Fibroblast of villous mesenchyme (primary cell): ENCODE data around the gene KLC4. TPM values are rescaled to one million over a fixed set of nuclear protein-coding genes. Genes with fewer than 3 reads are reported as not detected.

ENCODE experiments used
- DNase-seq: peaks from one replicate; pipeline ENCODE4 v3.0.0-alpha.2; 2010; ENCODE audit warnings: low read depth
- H3K4me3 ChIP-seq: 2 replicates; pipeline ENCODE4 v1.5.1; 2011; ENCODE audit warnings: low read depth, mild to moderate bottlenecking, low read length
- CTCF ChIP-seq: IDR thresholded peaks from 2 replicates; pipeline ENCODE4 v1.5.1; 2012; ENCODE audit warnings: low read depth, mild to moderate bottlenecking, low read length; ENCODE audit not compliant: insufficient read depth
- total RNA-seq: library from RNA; depleted of rRNA; stranded (reverse); fragments of >200 nt; gene quantifications from 2 replicates; pipeline ENCODE4 v1.2.3, GENCODE V29; 2012

KLC4 gene
- total RNA-seq, 1 donor = 16.0 TPM

- H3K4me3 ChIP-seq = no peak overlapping the region
- no peak for TF ChIP-seq CTCF
- no peak for DNase-seq
Measured at GRCh38 chr6:43043310-43043709, 16.1 kb upstream of the KLC4 start.

GRCh38 chr6:43045371-43045930 lies 14.0 kb upstream of the KLC4 start:
- no peak overlapping the region for H3K4me3 ChIP-seq
- no peak for TF ChIP-seq CTCF
- no peak for DNase-seq

GRCh38 chr6:43047998-43048397 lies 11.4 kb upstream of the KLC4 start:
- H3K4me3 ChIP-seq = no peak overlapping the region
- no peak for DNase-seq
- TF ChIP-seq CTCF = no peak

GRCh38 chr6:43050981-43051380 lies 8.4 kb upstream of the KLC4 start:
- H3K4me3 ChIP-seq = no peak overlapping the region
- DNase-seq = no peak
- no peak for TF ChIP-seq CTCF

GRCh38 chr6:43052225-43052841 lies 7.1 kb upstream of the KLC4 start:
- no peak for TF ChIP-seq CTCF
- no peak for DNase-seq
- peak overlapping the region; percentile 93 for H3K4me3 ChIP-seq

GRCh38 chr6:43052842-43053544 lies 6.4 kb upstream of the KLC4 start:
- peak; percentile 35 for DNase-seq
- peak overlapping the region; percentile 93 for H3K4me3 ChIP-seq
- TF ChIP-seq CTCF = no peak
